A549 (cell line): ENCODE results near the gene PSMA3.

ENCODE experiments used
- CBX2 ChIP-seq: fragments of 200-600 bp; sonication (generic); IDR thresholded peaks from 2 replicates; pipeline ENCODE4 v1.6.1; 2016; ENCODE audit warnings: low read depth, mild to moderate bottlenecking, borderline replicate concordance
- CBX8 ChIP-seq: fragments of 200-600 bp; sonication (generic); IDR thresholded peaks from 2 replicates; pipeline ENCODE4 v1.6.1; 2016
- CEBPB ChIP-seq, 2 experiments: fragments of >200 bp in 1 of 2; sonication (Bioruptor Twin) in 1 of 2; formaldehyde crosslinking in 1 of 2; IDR thresholded peaks; 2 replicates each; pipeline ENCODE4 v1.6.1; 2012 to 2016
- CHD2 ChIP-seq: fragments of 150-350 bp; IDR thresholded peaks from 2 replicates; pipeline ENCODE4 v1.6.1; 2014; ENCODE audit warnings: low read length; ENCODE audit not compliant: partially characterized antibody
- POLR2A ChIP-seq: IDR thresholded peaks from 2 replicates; pipeline ENCODE4 v1.6.1; 2012; ENCODE audit warnings: mild to moderate bottlenecking, low read length
- POLR2AphosphoS2 ChIP-seq: conservative IDR thresholded peaks from 2 replicates; pipeline ENCODE4 v1.6.1; 2012; ENCODE audit warnings: low read length, improper control_type of control experiment, inconsistent platforms
- RAD21 ChIP-seq, 2 experiments: fragments of >200 bp in 1 of 2; sonication (Bioruptor Twin) in 1 of 2; formaldehyde crosslinking in 1 of 2; IDR thresholded peaks in 1 of 2; conservative IDR thresholded peaks in 1 of 2; 2 replicates in 1 of 2; 3 replicates in 1 of 2; pipeline ENCODE4 v1.6.1; 2012 to 2018; ENCODE audit warnings: inconsistent platforms in 1 of 2
- ZC3H11A ChIP-seq: fragments of 450-650 bp; IDR thresholded peaks from 2 replicates; pipeline ENCODE4 v1.6.1; 2014; ENCODE audit warnings: antibody characterized with exemption, mild to moderate bottlenecking
- TF ChIP-seq, protein P1 (sequence below): fragments of 150-350 bp; IDR thresholded peaks from 2 replicates; pipeline ENCODE4 v1.6.1; 2014; ENCODE audit warnings: low read depth, mild to moderate bottlenecking, low read length
- TF ChIP-seq, protein P2 (sequence below): fragments of >200 bp; sonication (Bioruptor Twin); formaldehyde crosslinking; IDR thresholded peaks from 3 replicates; pipeline ENCODE4 v1.5.1; 2016
- TF ChIP-seq, protein P3 (sequence below): fragments of 200-600 bp; sonication (generic); IDR thresholded peaks from 2 replicates; pipeline ENCODE4 v1.6.1; 2016; ENCODE audit warnings: antibody characterized with exemption, mild to moderate bottlenecking, moderate library complexity
- TF ChIP-seq, protein P4 (sequence below): IDR thresholded peaks from 2 replicates; pipeline ENCODE4 v1.6.1; 2012

DNA sequence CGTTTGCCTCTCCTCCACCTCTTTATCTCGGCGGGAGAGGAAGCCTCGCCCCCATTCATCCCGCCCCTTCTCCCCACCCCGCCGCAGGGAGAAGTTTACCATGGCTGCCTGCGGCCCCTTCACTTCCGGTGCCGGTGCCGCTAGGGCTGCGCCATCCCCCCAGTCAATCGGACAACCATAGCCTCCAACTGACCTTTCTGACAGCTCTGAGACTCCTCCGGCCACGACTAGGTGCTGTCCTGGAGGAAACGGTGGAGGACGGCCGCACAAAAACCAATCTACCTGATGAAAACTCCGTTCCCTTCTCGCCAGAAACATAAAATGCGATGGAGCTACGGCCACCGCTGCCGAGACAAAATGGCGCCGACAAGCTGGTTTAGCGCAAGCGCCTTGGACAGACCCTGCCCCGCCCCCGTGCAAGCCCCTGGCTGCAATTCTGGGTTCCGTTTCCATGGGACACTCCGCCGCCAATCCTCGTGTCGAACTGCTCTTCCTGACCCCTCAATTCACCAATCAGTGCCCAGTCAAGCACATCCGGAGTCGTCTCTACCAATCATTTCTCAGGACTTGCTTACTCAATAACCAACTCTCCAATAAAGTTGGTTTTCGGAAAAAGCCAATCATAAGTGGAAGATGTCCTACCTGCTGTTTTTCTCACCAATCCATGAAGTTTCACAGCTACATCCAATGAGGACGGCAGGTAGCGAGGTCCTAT is 53.3 kb downstream of the PSMA3 start:
- TF ChIP-seq, protein P1, sequence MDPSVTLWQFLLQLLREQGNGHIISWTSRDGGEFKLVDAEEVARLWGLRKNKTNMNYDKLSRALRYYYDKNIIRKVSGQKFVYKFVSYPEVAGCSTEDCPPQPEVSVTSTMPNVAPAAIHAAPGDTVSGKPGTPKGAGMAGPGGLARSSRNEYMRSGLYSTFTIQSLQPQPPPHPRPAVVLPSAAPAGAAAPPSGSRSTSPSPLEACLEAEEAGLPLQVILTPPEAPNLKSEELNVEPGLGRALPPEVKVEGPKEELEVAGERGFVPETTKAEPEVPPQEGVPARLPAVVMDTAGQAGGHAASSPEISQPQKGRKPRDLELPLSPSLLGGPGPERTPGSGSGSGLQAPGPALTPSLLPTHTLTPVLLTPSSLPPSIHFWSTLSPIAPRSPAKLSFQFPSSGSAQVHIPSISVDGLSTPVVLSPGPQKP = 0 out of 2 replicates have a peak, but pooled peaks have one; percentile 77
- TF ChIP-seq, protein P2, sequence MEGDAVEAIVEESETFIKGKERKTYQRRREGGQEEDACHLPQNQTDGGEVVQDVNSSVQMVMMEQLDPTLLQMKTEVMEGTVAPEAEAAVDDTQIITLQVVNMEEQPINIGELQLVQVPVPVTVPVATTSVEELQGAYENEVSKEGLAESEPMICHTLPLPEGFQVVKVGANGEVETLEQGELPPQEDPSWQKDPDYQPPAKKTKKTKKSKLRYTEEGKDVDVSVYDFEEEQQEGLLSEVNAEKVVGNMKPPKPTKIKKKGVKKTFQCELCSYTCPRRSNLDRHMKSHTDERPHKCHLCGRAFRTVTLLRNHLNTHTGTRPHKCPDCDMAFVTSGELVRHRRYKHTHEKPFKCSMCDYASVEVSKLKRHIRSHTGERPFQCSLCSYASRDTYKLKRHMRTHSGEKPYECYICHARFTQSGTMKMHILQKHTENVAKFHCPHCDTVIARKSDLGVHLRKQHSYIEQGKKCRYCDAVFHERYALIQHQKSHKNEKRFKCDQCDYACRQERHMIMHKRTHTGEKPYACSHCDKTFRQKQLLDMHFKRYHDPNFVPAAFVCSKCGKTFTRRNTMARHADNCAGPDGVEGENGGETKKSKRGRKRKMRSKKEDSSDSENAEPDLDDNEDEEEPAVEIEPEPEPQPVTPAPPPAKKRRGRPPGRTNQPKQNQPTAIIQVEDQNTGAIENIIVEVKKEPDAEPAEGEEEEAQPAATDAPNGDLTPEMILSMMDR = no peak
- TF ChIP-seq CBX8 = no peak
- no peak for TF ChIP-seq POLR2AphosphoS2
- TF ChIP-seq CHD2 = no peak
- TF ChIP-seq CBX2 = no peak
- peak; percentile 88 for TF ChIP-seq POLR2A
- peak in 1 of 2 experiments; percentile 57; a peak in 1 of 4 replicates for TF ChIP-seq CEBPB (IDR thresholded peaks at IDR 0.05)
- TF ChIP-seq ZC3H11A = no peak
- TF ChIP-seq, protein P3, sequence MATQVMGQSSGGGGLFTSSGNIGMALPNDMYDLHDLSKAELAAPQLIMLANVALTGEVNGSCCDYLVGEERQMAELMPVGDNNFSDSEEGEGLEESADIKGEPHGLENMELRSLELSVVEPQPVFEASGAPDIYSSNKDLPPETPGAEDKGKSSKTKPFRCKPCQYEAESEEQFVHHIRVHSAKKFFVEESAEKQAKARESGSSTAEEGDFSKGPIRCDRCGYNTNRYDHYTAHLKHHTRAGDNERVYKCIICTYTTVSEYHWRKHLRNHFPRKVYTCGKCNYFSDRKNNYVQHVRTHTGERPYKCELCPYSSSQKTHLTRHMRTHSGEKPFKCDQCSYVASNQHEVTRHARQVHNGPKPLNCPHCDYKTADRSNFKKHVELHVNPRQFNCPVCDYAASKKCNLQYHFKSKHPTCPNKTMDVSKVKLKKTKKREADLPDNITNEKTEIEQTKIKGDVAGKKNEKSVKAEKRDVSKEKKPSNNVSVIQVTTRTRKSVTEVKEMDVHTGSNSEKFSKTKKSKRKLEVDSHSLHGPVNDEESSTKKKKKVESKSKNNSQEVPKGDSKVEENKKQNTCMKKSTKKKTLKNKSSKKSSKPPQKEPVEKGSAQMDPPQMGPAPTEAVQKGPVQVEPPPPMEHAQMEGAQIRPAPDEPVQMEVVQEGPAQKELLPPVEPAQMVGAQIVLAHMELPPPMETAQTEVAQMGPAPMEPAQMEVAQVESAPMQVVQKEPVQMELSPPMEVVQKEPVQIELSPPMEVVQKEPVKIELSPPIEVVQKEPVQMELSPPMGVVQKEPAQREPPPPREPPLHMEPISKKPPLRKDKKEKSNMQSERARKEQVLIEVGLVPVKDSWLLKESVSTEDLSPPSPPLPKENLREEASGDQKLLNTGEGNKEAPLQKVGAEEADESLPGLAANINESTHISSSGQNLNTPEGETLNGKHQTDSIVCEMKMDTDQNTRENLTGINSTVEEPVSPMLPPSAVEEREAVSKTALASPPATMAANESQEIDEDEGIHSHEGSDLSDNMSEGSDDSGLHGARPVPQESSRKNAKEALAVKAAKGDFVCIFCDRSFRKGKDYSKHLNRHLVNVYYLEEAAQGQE = no peak
- TF ChIP-seq RAD21 (conservative IDR thresholded peaks at IDR 0.05 in 1 of 2, IDR thresholded peaks at IDR 0.05 in 1 of 2) = no peak
- TF ChIP-seq, protein P4, sequence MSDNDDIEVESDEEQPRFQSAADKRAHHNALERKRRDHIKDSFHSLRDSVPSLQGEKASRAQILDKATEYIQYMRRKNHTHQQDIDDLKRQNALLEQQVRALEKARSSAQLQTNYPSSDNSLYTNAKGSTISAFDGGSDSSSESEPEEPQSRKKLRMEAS = no peak; the same call in 1 of the 2 replicates
